Vagina (tissue), 2 donors: ENCODE measurements around the gene OXA1L. TPM values are rescaled to one million over a fixed set of nuclear protein-coding genes. Genes with fewer than 3 reads are reported as not detected.
"Not testable (repeated sequence)": the region's sequence is repeated elsewhere in the genome, so short reads cannot be mapped to it uniquely, and the experiment has no call there.

ENCODE experiments used
- DNase-seq, 2 donors: peaks; one replicate each; pipeline ENCODE4 v3.0.0-alpha.2; 2017; ENCODE audit errors: extremely low spot score in 2 of 2
- H3K27ac ChIP-seq: fragments of 200-600 bp; sonication (generic); one replicate; pipeline ENCODE4 v1.5.1; 2019
- H3K27me3 ChIP-seq: fragments of 200-600 bp; sonication (generic); one replicate; pipeline ENCODE4 v1.5.1; 2019
- H3K36me3 ChIP-seq, 2 donors: fragments of 200-600 bp; sonication (generic); one replicate each; pipeline ENCODE4 v1.5.1; 2017 to 2019
- H3K4me1 ChIP-seq: fragments of 200-600 bp; sonication (generic); one replicate; pipeline ENCODE4 v1.5.1; 2019
- H3K4me3 ChIP-seq, 2 donors: fragments of 200-600 bp; sonication (generic); 1 replicate in 1 of 2; 2 replicates in 1 of 2; pipeline ENCODE4 v1.5.1; 2016 to 2019
- H3K9me3 ChIP-seq: fragments of 200-600 bp; sonication (generic); one replicate; pipeline ENCODE4 v1.5.1; 2019
- POLR2A ChIP-seq, 2 donors: fragments of 450-650 bp; IDR thresholded peaks; one replicate each; pipeline ENCODE4 v1.6.1; 2017; ENCODE audit warnings: antibody characterized with exemption in 2 of 2, mild to moderate bottlenecking in 2 of 2, moderate library complexity in 2 of 2
- POLR2AphosphoS5 ChIP-seq, 2 donors: sonication (generic); formaldehyde crosslinking; IDR thresholded peaks; one replicate each; pipeline ENCODE4 v1.9.0; 2017; ENCODE audit warnings: antibody characterized with exemption in 2 of 2, mild to moderate bottlenecking in 2 of 2, low read depth in 1 of 2; ENCODE audit not compliant: insufficient read depth in 1 of 2
- intact Hi-C: fragments of 100-400 bp; cut with DNase I; formaldehyde crosslinking; loops from one replicate; pipeline ENCODE4 v1.15.1; 2023
- total RNA-seq: library from RNA; depleted of rRNA; stranded (reverse); fragments of >200 nt; gene quantifications from one replicate; pipeline ENCODE4 v1.2.3, GENCODE V29; 2016
- TF ChIP-seq, protein P1 (sequence below), 3 experiments: fragments of 450-650 bp in 2 of 3; fragments of 200-600 bp in 1 of 3; sonication (generic) in 1 of 3; IDR thresholded peaks; one replicate each; pipeline ENCODE4 v1.5.1; 2017 to 2019; ENCODE audit warnings: antibody characterized with exemption in 3 of 3, mild to moderate bottlenecking in 2 of 3, moderate library complexity in 2 of 3

Gene OXA1L
- total RNA-seq, result 90.8 TPM

DNA sequence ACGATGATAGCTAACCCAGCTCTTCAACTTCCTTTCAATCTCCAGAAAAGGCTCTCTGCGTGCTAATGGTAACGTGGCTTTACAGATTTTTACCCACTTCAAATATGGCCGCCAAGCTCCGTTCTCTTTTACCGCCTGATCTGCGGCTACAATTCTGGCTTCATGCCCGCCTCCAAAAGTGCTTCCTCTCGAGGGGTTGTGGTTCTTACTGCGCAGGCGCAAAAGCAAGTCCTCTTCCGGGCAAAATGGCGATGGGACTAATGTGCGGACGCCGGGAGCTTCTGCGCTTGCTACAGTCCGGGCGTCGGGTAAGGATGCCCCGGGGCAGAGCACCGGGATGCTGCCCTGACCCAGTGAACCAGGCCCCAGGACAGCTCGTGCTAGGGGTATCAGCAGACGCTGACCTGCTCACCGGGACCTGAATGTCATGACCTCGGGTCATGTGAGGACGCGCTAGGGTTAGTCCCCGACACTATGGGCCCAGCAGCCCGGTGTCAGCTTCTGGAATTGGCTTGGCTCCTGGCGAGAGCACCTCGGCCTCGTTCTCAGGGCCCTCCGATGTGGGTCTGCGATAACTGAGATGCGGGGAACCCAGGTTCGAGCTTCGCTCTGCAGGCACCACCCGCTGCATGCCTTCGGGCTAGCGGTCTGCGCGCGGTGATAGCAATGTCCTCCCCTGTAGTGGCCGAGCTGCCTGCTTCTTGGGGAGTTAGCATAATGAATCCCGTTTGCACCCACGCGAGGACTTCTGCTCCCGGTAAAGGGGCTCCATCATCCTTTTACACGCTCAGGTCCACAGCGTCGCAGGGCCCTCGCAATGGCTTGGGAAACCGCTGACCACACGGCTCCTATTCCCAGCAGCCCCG, at the start of gene OXA1L:
Gene OXA1L, plus strand, starts transcription at position 232 of the 866 bp plus-strand sequence. Its CDS starts 14 bp downstream, at position 246.
- TF ChIP-seq, protein P1, sequence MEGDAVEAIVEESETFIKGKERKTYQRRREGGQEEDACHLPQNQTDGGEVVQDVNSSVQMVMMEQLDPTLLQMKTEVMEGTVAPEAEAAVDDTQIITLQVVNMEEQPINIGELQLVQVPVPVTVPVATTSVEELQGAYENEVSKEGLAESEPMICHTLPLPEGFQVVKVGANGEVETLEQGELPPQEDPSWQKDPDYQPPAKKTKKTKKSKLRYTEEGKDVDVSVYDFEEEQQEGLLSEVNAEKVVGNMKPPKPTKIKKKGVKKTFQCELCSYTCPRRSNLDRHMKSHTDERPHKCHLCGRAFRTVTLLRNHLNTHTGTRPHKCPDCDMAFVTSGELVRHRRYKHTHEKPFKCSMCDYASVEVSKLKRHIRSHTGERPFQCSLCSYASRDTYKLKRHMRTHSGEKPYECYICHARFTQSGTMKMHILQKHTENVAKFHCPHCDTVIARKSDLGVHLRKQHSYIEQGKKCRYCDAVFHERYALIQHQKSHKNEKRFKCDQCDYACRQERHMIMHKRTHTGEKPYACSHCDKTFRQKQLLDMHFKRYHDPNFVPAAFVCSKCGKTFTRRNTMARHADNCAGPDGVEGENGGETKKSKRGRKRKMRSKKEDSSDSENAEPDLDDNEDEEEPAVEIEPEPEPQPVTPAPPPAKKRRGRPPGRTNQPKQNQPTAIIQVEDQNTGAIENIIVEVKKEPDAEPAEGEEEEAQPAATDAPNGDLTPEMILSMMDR (IDR thresholded peaks at IDR 0.05), result peak in 1 of 3 experiments; percentile 16
- peak in 1 of 2 donors; percentile 33 for TF ChIP-seq POLR2A (IDR thresholded peaks at IDR 0.05)
- peak; percentile 92 to 97 for TF ChIP-seq POLR2AphosphoS5 (IDR thresholded peaks at IDR 0.05; ENCODE audit: insufficient read depth in 1 of 2, low read depth in 1 of 2)
- peaks cover 0 to 39% of the 10 kb centered on the region in 2 donors for H3K36me3 ChIP-seq
- H3K27me3 ChIP-seq, result no peaks in the 10 kb centered on the region
- peak within 1 kb of the TSS; percentile 77 for H3K27ac ChIP-seq
- DNase-seq, result peak in 1 of 2 donors; percentile 96
- intact Hi-C loops, result no loop called here
- peak within 1 kb of the TSS; percentile 75 to 79 for H3K4me3 ChIP-seq
- peaks cover 26% of the 10 kb centered on the region for H3K4me1 ChIP-seq
- H3K9me3 ChIP-seq, result no peaks in the 10 kb centered on the region

DNA sequence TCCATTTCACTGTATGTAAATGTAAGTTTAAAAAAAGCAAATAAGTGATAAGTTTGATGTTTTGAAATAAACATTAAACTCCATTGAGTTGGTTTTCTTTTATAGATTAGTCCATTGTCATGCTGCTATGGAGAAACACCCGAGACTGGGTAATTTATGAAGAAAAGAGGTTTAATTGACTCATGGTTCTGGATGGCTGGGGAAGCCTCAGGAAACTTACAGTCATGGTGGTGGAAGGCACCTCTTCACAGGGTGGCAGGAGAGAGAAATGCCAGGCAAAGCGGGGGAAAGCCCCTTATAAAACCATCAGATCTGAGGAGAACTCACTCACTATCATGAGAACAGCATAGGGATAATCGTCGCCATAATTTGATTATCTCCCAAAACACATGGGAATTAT, 48.4 kb upstream of the OXA1L start:
- intact Hi-C loops, result loop anchor here (10.0 kb wide), 1 partner anchor 153 kb away; no protein-coding TSS in a partner anchor
- Histone ChIP-seq H3K27ac (no peak overlapping the region), H3K36me3 (no peaks in the 10 kb centered on the region), H3K9me3 (no peaks in the 10 kb centered on the region), H3K4me1 (peaks cover 2% of the 10 kb centered on the region), H3K4me3 (no peak overlapping the region), H3K27me3 (no peaks in the 10 kb centered on the region)
- no peak for TF ChIP-seq POLR2A (IDR thresholded peaks at IDR 0.05)
- TF ChIP-seq, protein P1 (IDR thresholded peaks at IDR 0.05), result no peak
- TF ChIP-seq POLR2AphosphoS5 (IDR thresholded peaks at IDR 0.05; ENCODE audit: insufficient read depth in 1 of 2, low read depth in 1 of 2), result no peak
- DNase-seq, result no peak

DNA sequence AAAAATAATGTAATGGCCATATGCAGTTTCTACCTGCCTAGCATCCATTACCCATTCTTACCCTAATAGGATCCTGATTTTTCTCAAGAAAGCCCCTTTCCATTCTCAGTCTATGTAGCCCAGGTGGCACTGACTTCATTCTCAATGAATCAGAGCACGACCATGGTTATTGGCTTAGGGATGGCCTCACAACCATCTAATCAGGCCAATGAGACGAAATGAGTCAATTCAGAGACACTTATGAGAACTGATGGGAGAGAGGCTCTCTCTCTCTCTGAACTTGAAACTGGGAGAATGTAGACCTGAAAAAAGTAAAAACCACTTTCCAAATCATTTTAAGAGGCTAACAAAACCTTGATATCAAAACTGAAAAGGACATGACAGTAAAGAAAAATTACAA, 45.3 kb upstream of the OXA1L start:
- Histone ChIP-seq H3K4me3 (no peak overlapping the region), H3K4me1 (no peaks in the 10 kb centered on the region), H3K36me3 (no peaks in the 10 kb centered on the region), H3K27me3 (no peaks in the 10 kb centered on the region), H3K27ac (no peak overlapping the region), H3K9me3 (no peaks in the 10 kb centered on the region)
- TF ChIP-seq POLR2A (IDR thresholded peaks at IDR 0.05), result no peak
- TF ChIP-seq, protein P1 (IDR thresholded peaks at IDR 0.05), result no peak
- no peak for TF ChIP-seq POLR2AphosphoS5 (IDR thresholded peaks at IDR 0.05; ENCODE audit: insufficient read depth in 1 of 2, low read depth in 1 of 2)
- no peak for DNase-seq
- intact Hi-C loops, result no loop called here

DNA sequence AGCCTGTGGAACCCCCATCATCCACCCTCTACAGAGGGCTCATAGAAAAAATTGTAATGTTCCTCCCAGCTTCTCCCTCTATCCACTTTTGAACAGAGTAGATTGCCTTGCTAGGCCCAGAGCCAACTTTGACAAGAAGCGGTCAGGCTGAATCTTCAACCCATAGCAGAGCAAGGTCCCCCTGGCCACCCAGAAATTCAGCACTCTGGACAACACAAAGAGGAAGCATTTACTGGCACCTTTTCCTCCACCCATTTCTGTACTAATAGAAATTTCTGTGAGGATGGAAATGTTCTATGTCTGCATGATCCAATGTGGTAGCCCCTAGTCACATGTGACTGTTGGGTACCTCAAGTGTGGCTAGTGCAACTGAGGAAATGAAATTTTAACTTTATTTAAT, 42.7 kb upstream of the OXA1L start:
- TF ChIP-seq POLR2AphosphoS5 (IDR thresholded peaks at IDR 0.05; ENCODE audit: insufficient read depth in 1 of 2, low read depth in 1 of 2) (no peak), POLR2A (IDR thresholded peaks at IDR 0.05) (no peak)
- TF ChIP-seq, protein P1 (IDR thresholded peaks at IDR 0.05), result no peak
- Histone ChIP-seq H3K27ac (no peak overlapping the region), H3K4me1 (no peaks in the 10 kb centered on the region), H3K27me3 (no peaks in the 10 kb centered on the region), H3K9me3 (no peaks in the 10 kb centered on the region), H3K36me3 (no peaks in the 10 kb centered on the region), H3K4me3 (no peak overlapping the region)
- DNase-seq, result no peak
- intact Hi-C loops, result no loop called here

DNA sequence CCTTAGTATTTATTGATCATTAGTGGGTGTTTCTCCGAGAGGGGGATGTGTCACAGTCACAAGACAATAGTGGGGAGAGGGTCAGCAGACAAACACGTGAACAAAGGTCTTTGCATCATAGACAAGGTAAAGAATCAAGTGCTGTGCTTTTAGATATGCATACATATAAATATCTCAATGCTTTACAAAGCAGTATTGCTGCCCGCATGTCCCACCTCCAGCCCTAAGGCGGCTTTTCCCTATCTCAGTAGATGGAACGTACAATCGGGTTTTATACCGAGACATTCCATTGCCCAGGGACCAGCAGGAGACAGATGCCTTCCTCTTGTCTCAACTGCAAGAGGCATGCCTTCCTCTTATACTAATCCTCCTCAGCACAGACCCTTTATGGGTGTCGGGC, 41.6 kb upstream of the OXA1L start:
- intact Hi-C loops, DNase-seq, H3K4me3 ChIP-seq, H3K27me3 ChIP-seq, H3K36me3 ChIP-seq, H3K4me1 ChIP-seq, H3K9me3 ChIP-seq, H3K27ac ChIP-seq: not testable (repeated sequence)

DNA sequence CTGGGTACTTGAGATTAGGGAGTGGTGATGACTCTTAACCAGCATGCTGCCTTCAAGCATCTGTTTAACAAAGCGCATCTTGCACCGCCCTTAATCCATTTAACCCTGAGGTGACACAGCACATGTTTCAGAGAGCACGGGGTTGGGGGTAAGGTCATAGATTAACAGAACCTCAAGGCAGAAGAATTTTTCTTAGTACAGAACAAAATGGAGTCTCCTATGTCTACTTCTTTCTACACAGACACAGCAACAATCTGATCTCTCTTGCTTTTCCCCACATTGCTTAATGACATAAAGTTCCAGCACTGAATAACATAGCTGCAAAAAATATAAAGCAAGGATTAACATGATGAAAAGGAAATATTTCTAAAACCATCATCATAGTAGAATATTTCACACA, 41.1 kb upstream of the OXA1L start:
- H3K36me3 ChIP-seq, H3K27me3 ChIP-seq, H3K27ac ChIP-seq, H3K9me3 ChIP-seq, H3K4me3 ChIP-seq, intact Hi-C loops, DNase-seq, H3K4me1 ChIP-seq: not testable (repeated sequence)
